Endothelial cell of umbilical vein (primary cell): ENCODE data around the gene ITPR1. TPM values are rescaled to one million over a fixed set of nuclear protein-coding genes. Genes with fewer than 3 reads are reported as not detected.

Experiments
- BruUV-seq: library from RNA; stranded (reverse); fragments of 400-500 nt; replicated peaks from 2 replicates; lab custom pipeline; 2021; lab: Mats Ljungman, UMichigan
- CTCF ChIA-PET: fragments of 300-600, 350-600 bp; sonication (Branson Sonifier 250); formaldehyde crosslinking; loops from one replicate; lab custom pipeline; 2021; ENCODE audit warnings: antibody characterized with exemption, inconsistent platforms; lab: Charles Lee
- POLR2A ChIA-PET: fragments of 300-600, 350-600 bp; sonication (Branson Sonifier 250); formaldehyde crosslinking; loops from one replicate; lab custom pipeline; 2021; ENCODE audit warnings: antibody characterized with exemption, inconsistent platforms; lab: Charles Lee
- DNase-seq: peaks from one replicate; pipeline ENCODE4 v3.0.0-alpha.2; 2011; ENCODE audit warnings: low read depth, low spot score
- FAIRE-seq: peaks from 2 replicates; lab custom pipeline; 2011; peaks lifted over from hg19 to GRCh38; lab: Jason Lieb, UNC
- H2AFZ ChIP-seq: 2 replicates; pipeline ENCODE4 v1.6.0; 2012; ENCODE audit warnings: low read depth, low read length, control low read depth, inconsistent platforms
- H3K27ac ChIP-seq: 2 replicates; pipeline ENCODE4 v1.5.1; 2011; ENCODE audit warnings: low read depth, mild to moderate bottlenecking, control low read depth, low read length, moderate library complexity; ENCODE audit not compliant: insufficient read depth
- H3K27me3 ChIP-seq, 2 experiments: 2 replicates each; pipeline versions ENCODE4 v1.6.0 to v1.6.1; 2011; ENCODE audit warnings: low read length in 2 of 2, mixed read lengths in 1 of 2; ENCODE audit not compliant: control insufficient read depth in 2 of 2, insufficient read depth in 2 of 2
- H3K36me3 ChIP-seq, 2 experiments: 2 replicates in 1 of 2; 3 replicates in 1 of 2; pipeline ENCODE4 v1.5.1; 2011; ENCODE audit warnings: low read length in 2 of 2, mild to moderate bottlenecking in 1 of 2, moderate library complexity in 1 of 2; ENCODE audit not compliant: control insufficient read depth in 2 of 2, insufficient read depth in 2 of 2; ENCODE audit errors: extremely low read depth in 1 of 2
- H3K4me1 ChIP-seq: 3 replicates; pipeline ENCODE4 v1.5.1; 2011; ENCODE audit warnings: mild to moderate bottlenecking, low read length; ENCODE audit not compliant: control insufficient read depth, insufficient read depth; ENCODE audit errors: extremely low read depth
- H3K4me2 ChIP-seq: 2 replicates; pipeline ENCODE4 v1.6.1; 2011; ENCODE audit warnings: low read length, control low read depth, mixed read lengths; ENCODE audit not compliant: insufficient read depth
- H3K4me3 ChIP-seq, 3 experiments: fragments of 200-600 bp in 1 of 3; sonication (generic), shearing (Covaris generic) in 1 of 3; replicated peaks in 1 of 3; 2 replicates each; pipeline ENCODE4 v1.5.1; 2011 to 2016; ENCODE audit warnings: control low read depth in 3 of 3, low read length in 3 of 3, mild to moderate bottlenecking in 2 of 3, inconsistent platforms in 1 of 3, low read depth in 1 of 3, moderate library complexity in 1 of 3; ENCODE audit not compliant: insufficient read depth in 1 of 3
- H3K79me2 ChIP-seq: 2 replicates; pipeline ENCODE4 v1.6.0; 2012; ENCODE audit warnings: low read length, inconsistent platforms; ENCODE audit not compliant: control insufficient read depth, insufficient read depth
- H3K9ac ChIP-seq: replicated peaks from 2 replicates; pipeline ENCODE3; 2011; ENCODE audit warnings: low read length, control low read depth; ENCODE audit not compliant: insufficient read depth; ENCODE audit errors: extremely low read depth
- H3K9me1 ChIP-seq: replicated peaks from 3 replicates; pipeline ENCODE4 v1.6.0; 2011; ENCODE audit warnings: mild to moderate bottlenecking, low read length; ENCODE audit not compliant: control insufficient read depth, insufficient read depth; ENCODE audit errors: extremely low read depth
- H3K9me3 ChIP-seq: replicated peaks from 2 replicates; pipeline ENCODE4 v1.5.1; 2012; ENCODE audit warnings: low read length, inconsistent platforms; ENCODE audit not compliant: control insufficient read depth, insufficient read depth
- H4K20me1 ChIP-seq: replicated peaks from 2 replicates; pipeline ENCODE3; 2011; ENCODE audit warnings: mild to moderate bottlenecking, low read length; ENCODE audit not compliant: control insufficient read depth, insufficient read depth; ENCODE audit errors: extremely low read depth
- EZH2 ChIP-seq: IDR thresholded peaks from 2 replicates; pipeline ENCODE4 v1.6.1; 2012; ENCODE audit warnings: borderline replicate concordance, low read depth, mild to moderate bottlenecking, moderate library complexity, low read length, inconsistent platforms; ENCODE audit not compliant: severe bottlenecking
- FOS ChIP-seq: IDR thresholded peaks from 2 replicates; pipeline ENCODE4 v1.6.1; 2011; ENCODE audit warnings: mild to moderate bottlenecking, low read length, moderate library complexity, borderline replicate concordance; ENCODE audit not compliant: insufficient read depth
- JUN ChIP-seq: IDR thresholded peaks from 2 replicates; pipeline ENCODE4 v1.6.1; 2011; ENCODE audit warnings: borderline replicate concordance, low read depth; ENCODE audit not compliant: insufficient read length, insufficient read depth
- MAX ChIP-seq: IDR thresholded peaks from 2 replicates; pipeline ENCODE4 v1.6.1; 2011; ENCODE audit not compliant: insufficient read depth, insufficient read length
- MYC ChIP-seq: IDR thresholded peaks from one replicate; pipeline ENCODE4 v1.6.1; 2011; ENCODE audit warnings: mild to moderate bottlenecking, low read depth, low read length
- POLR2A ChIP-seq: IDR thresholded peaks from 2 replicates; pipeline ENCODE4 v1.6.1; 2012; ENCODE audit warnings: low read depth, mild to moderate bottlenecking, control low read depth, low read length
- POLR2AphosphoS5 ChIP-seq: IDR thresholded peaks from 2 replicates; pipeline ENCODE4 v1.6.1; 2012; ENCODE audit warnings: low read depth, mild to moderate bottlenecking, control low read depth, low read length, moderate library complexity; ENCODE audit not compliant: insufficient read depth
- dilution Hi-C: fragments of 300-500 bp; cut with MboI; formaldehyde crosslinking; loops from one replicate; pipeline ENCODE4 v1.15.0; 2019; ENCODE audit warnings: low sequenced_read_pairs; ENCODE audit not compliant: extremely low pct_ligation_motif_present
- intact Hi-C: fragments of 100-400 bp; cut with micrococcal nuclease; formaldehyde crosslinking; loops from one replicate; pipeline ENCODE4 v1.10.0; 2022
- polyA plus RNA-seq, 4 experiments: library from polyadenylated mRNA; depleted of rRNA in 3 of 4; stranded (reverse) in 3 of 4; unstranded in 1 of 4; fragments of >200 nt; gene quantifications; 2 replicates each; pipeline versions ENCODE4 v1.2.1 to v1.2.3, GENCODE V29; 2011 to 2012; ENCODE audit warnings: missing spikeins in 1 of 4
- total RNA-seq: library from RNA; stranded (reverse); gene quantifications from 2 replicates; pipeline ENCODE4 v1.2.3, GENCODE V29; 2021

Gene ITPR1
- total and polyA plus RNA-seq, 2 donors (not counting 3 experiments of a cell fraction or from before 2014, with no cell fraction given) = 5.1 to 16.1 TPM

DNA sequence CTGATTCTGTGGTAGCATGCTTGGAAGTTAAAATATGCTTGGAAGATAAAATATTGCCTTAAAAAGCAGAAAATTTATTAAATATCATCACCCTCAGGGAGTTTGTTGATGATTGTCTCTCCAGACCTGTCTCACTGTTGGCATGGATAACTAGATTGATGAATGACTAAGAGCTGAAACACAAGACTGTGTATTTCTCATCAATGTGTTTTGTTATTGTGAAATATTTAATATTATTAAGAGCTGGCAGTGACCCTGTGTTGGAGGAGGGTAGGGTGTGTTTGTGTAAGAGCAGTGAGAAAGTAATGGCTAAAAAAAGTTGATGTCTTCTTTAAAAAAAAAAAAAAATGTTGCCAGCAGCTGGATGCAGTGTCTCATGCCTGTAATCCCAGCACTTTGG lies 82.2 kb downstream of the ITPR1 start:
- Histone ChIP-seq H3K4me3 (no peak overlapping the region), H3K4me2 (no peak overlapping the region), H3K4me1 (no peaks in the 10 kb centered on the region), H3K9me1 (no peaks in the 10 kb centered on the region), H3K9ac (no peak overlapping the region), H3K27me3 (no peaks in the 10 kb centered on the region), H2AFZ (no peak overlapping the region), H4K20me1 (no peaks in the 10 kb centered on the region), H3K79me2 (no peaks in the 10 kb centered on the region), H3K9me3 (no peaks in the 10 kb centered on the region), H3K36me3 (no peaks in the 10 kb centered on the region), H3K27ac (no peak overlapping the region)
- BruUV-seq = no TSS peak
- DNase-seq (no peak), FAIRE-seq (no peak)
- dilution Hi-C loops (no loop called here), intact Hi-C loops (no loop called here)
- CTCF ChIA-PET = interaction anchor here (1.1 kb wide), 1 partner anchor 224 kb away, joined by 4 read pairs; no protein-coding TSS in a partner anchor
- TF ChIP-seq MYC (no peak), POLR2A (no peak), FOS (no peak), EZH2 (no peak), POLR2AphosphoS5 (no peak), JUN (no peak), MAX (no peak)
- POLR2A ChIA-PET = interaction anchor here (0.6 to 0.7 kb wide), 2 partner anchors 68 to 82 kb away, joined by 3 read pairs; partner anchors contain the start of gene ITPR1

DNA sequence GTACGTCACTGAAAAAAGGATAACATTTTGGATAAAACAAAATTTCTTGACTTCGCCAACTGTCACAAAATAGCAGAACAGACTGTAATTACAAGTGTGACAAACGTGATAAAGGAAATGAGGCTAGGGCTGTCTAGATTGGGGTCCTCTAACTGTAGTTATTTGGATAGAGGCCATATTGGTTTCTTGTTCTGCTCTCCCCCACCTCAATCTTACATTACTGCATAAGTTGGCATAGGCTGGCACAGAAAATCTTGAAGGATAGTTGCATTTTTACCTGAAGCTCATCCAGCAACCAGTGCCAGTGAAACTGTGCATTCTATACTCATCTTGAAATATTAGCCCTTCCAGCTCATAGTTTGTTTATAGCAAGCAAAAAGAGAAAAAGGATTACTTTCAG lies 84.6 kb downstream of the ITPR1 start:
- no peak overlapping the region for H3K4me2 ChIP-seq
- peaks cover 0 to under 1% of the 10 kb centered on the region in 2 experiments for H3K27me3 ChIP-seq
- intact Hi-C loops (no loop called here), dilution Hi-C loops (no loop called here)
- no peak overlapping the region for H3K27ac ChIP-seq
- no peaks in the 10 kb centered on the region for H3K9me1 ChIP-seq
- H3K9me3 ChIP-seq = no peaks in the 10 kb centered on the region
- ChIA-PET POLR2A (no interaction called here), CTCF (interaction anchor here (1.0 to 2.7 kb wide), 3 partner anchors 14 to 227 kb away, joined by 3 to 11 read pairs (median 3); no protein-coding TSS in a partner anchor)
- H4K20me1 ChIP-seq = no peaks in the 10 kb centered on the region
- DNase-seq (no peak), FAIRE-seq (no peak)
- no peaks in the 10 kb centered on the region for H3K4me1 ChIP-seq
- no peak overlapping the region for H3K4me3 ChIP-seq
- H3K79me2 ChIP-seq = no peaks in the 10 kb centered on the region
- no TSS peak for BruUV-seq
- no peak overlapping the region for H3K9ac ChIP-seq
- no peaks in the 10 kb centered on the region for H3K36me3 ChIP-seq
- TF ChIP-seq MAX (no peak), MYC (no peak), JUN (no peak), FOS (no peak)
- no peak overlapping the region for H2AFZ ChIP-seq
